Activated CD8-positive, alpha-beta memory T cell treated with anti-CD3 and anti-CD28 coated beads for 4 hours (primary cell): ENCODE results near the gene DUSP15.

Source experiments
- DNase-seq, 2 donors: peaks; one replicate each; pipeline ENCODE4 v3.0.0-alpha.2; 2020; ENCODE audit warnings: low read depth in 2 of 2

DUSP15 gene

GRCh38 chr20:31860390-31861134 is 9.8 kb downstream of the DUSP15 start:
- DNase-seq = no peak

GRCh38 chr20:31859998-31860380 is 10.3 kb downstream of the DUSP15 start:
- no peak for DNase-seq

GRCh38 chr20:31859266-31859997 is 10.9 kb downstream of the DUSP15 start:
- DNase-seq = no peak

GRCh38 chr20:31858760-31859083 is 11.6 kb downstream of the DUSP15 start:
- no peak for DNase-seq

GRCh38 chr20:31857861-31858759 is 12.2 kb downstream of the DUSP15 start:
- no peak for DNase-seq

- DNase-seq = no peak
Measured at GRCh38 chr20:31856516-31856915, 13.8 kb downstream of the DUSP15 start.

GRCh38 chr20:31853481-31853880 is 16.8 kb downstream of the DUSP15 start:
- DNase-seq = no peak

GRCh38 chr20:31851240-31851955 is 18.9 kb downstream of the DUSP15 start:
- no peak for DNase-seq

- DNase-seq = no peak
Measured at GRCh38 chr20:31849306-31849930, 20.9 kb downstream of the DUSP15 start.

- DNase-seq = no peak
Measured at GRCh38 chr20:31848088-31848999, 22.0 kb downstream of the DUSP15 start.

GRCh38 chr20:31846793-31847138 is 23.6 kb downstream of the DUSP15 start:
- no peak for DNase-seq

GRCh38 chr20:31845300-31845863 is 24.9 kb downstream of the DUSP15 start, which contains the start of gene FOXS1:
Gene FOXS1 (minus strand): TSS chr20:31845604. CDS start chr20:31845542, 62 bp downstream.
- no peak for DNase-seq

GRCh38 chr20:31844737-31845299 is 25.5 kb downstream of the DUSP15 start:
- DNase-seq = no peak

GRCh38 chr20:31843881-31844280 is 26.4 kb downstream of the DUSP15 start:
- no peak for DNase-seq

- no peak for DNase-seq
Measured at GRCh38 chr20:31843288-31843687, 27.0 kb downstream of the DUSP15 start.

- no peak for DNase-seq
Measured at GRCh38 chr20:31842471-31843157, 27.7 kb downstream of the DUSP15 start.

GRCh38 chr20:31841928-31842327 is 28.4 kb downstream of the DUSP15 start:
- no peak for DNase-seq

GRCh38 chr20:31840906-31841816 is 29.2 kb downstream of the DUSP15 start:
- no peak for DNase-seq
